Keratinocyte (primary cell): ENCODE results near the gene RXRA. TPM values are rescaled to one million over a fixed set of nuclear protein-coding genes. Genes with fewer than 3 reads are reported as not detected.

Experiments
- DNase-seq: peaks from one replicate; pipeline ENCODE4 v3.0.0-alpha.2; 2011; ENCODE audit warnings: low read depth, missing footprints, low spot score
- FAIRE-seq: peaks from 2 replicates; lab custom pipeline; 2011; peaks lifted over from hg19 to GRCh38; lab: Jason Lieb, UNC
- H2AFZ ChIP-seq: 2 replicates; pipeline ENCODE4 v1.6.0; 2012; ENCODE audit warnings: low read length, control low read depth, inconsistent platforms; ENCODE audit not compliant: control insufficient read depth
- H3K27ac ChIP-seq: 2 replicates; pipeline ENCODE4 v1.5.1; 2011; ENCODE audit warnings: low read length; ENCODE audit not compliant: control insufficient read depth, insufficient read depth
- H3K27me3 ChIP-seq: 3 replicates; pipeline ENCODE4 v1.6.0; 2011; ENCODE audit warnings: low read length; ENCODE audit not compliant: control insufficient read depth, insufficient read depth; ENCODE audit errors: extremely low read depth
- H3K36me3 ChIP-seq, 2 experiments: 2 replicates in 1 of 2; 3 replicates in 1 of 2; pipeline ENCODE4 v1.5.1; 2011; ENCODE audit warnings: low read length in 2 of 2, mild to moderate bottlenecking in 1 of 2; ENCODE audit not compliant: control insufficient read depth in 2 of 2, insufficient read depth in 2 of 2; ENCODE audit errors: extremely low read depth in 1 of 2
- H3K4me1 ChIP-seq: 3 replicates; pipeline ENCODE4 v1.5.1; 2011; ENCODE audit warnings: low read length; ENCODE audit not compliant: control insufficient read depth, insufficient read depth; ENCODE audit errors: extremely low read depth
- H3K4me2 ChIP-seq: 3 replicates; pipeline ENCODE4 v1.6.0; 2011; ENCODE audit warnings: low read depth, low read length; ENCODE audit not compliant: control insufficient read depth, insufficient read depth; ENCODE audit errors: extremely low read depth
- H3K4me3 ChIP-seq, 3 experiments: fragments of 200-600 bp in 1 of 3; sonication (generic) in 1 of 3; 2 replicates in 2 of 3; 3 replicates in 1 of 3; pipeline ENCODE4 v1.5.1; 2011 to 2016; ENCODE audit warnings: low read length in 3 of 3, mild to moderate bottlenecking in 3 of 3, control low read depth in 2 of 3, inconsistent platforms in 1 of 3, low read depth in 1 of 3, mixed read lengths in 1 of 3, mixed run types in 1 of 3, moderate library complexity in 1 of 3; ENCODE audit not compliant: control insufficient read depth in 2 of 3, insufficient read depth in 2 of 3; ENCODE audit errors: extremely low read depth in 1 of 3
- H3K79me2 ChIP-seq: 2 replicates; pipeline ENCODE4 v1.6.0; 2012; ENCODE audit warnings: low read length; ENCODE audit not compliant: control insufficient read depth, insufficient read depth
- H3K9ac ChIP-seq: 3 replicates; pipeline ENCODE4 v1.6.0; 2011; ENCODE audit warnings: low read length; ENCODE audit not compliant: control insufficient read depth, insufficient read depth; ENCODE audit errors: extremely low read depth
- H3K9me1 ChIP-seq: 3 replicates; pipeline ENCODE4 v1.6.0; 2011; ENCODE audit warnings: low read length; ENCODE audit not compliant: control insufficient read depth, insufficient read depth; ENCODE audit errors: extremely low read depth
- H3K9me3 ChIP-seq: 2 replicates; pipeline ENCODE4 v1.5.1; 2012; ENCODE audit warnings: low read depth, low read length; ENCODE audit not compliant: control insufficient read depth
- H4K20me1 ChIP-seq: 3 replicates; pipeline ENCODE4 v1.6.0; 2011; ENCODE audit warnings: low read length; ENCODE audit not compliant: control insufficient read depth, insufficient read depth; ENCODE audit errors: extremely low read depth
- CTCF ChIP-seq, 3 experiments: IDR thresholded peaks in 1 of 3; conservative IDR thresholded peaks in 1 of 3; optimal IDR thresholded peaks in 1 of 3; 2 replicates in 2 of 3; 3 replicates in 1 of 3; pipeline versions ENCODE3 to v1.5.1; 2011; ENCODE audit warnings: low read length in 3 of 3, mild to moderate bottlenecking in 3 of 3, moderate library complexity in 2 of 3, control low read depth in 1 of 3, inconsistent platforms in 1 of 3; ENCODE audit not compliant: insufficient read depth in 2 of 3; ENCODE audit errors: extremely low read depth in 1 of 3
- EZH2 ChIP-seq: IDR thresholded peaks from one replicate; pipeline ENCODE4 v1.6.1; 2012; ENCODE audit warnings: inconsistent platforms, mild to moderate bottlenecking, low read length, moderate library complexity
- dilution Hi-C: fragments of 300-500 bp; cut with MboI; formaldehyde crosslinking; loops from one replicate; pipeline ENCODE4 v1.7.0; 2020; ENCODE audit warnings: low sequenced_read_pairs; ENCODE audit not compliant: extremely low pct_ligation_motif_present
- polyA plus RNA-seq, 5 experiments: library from polyadenylated mRNA; depleted of rRNA in 3 of 5; stranded (reverse) in 3 of 5; stranded (forward) in 1 of 5; unstranded in 1 of 5; fragments of >200 nt; gene quantifications; 1 replicate in 1 of 5; 2 replicates in 3 of 5; 3 replicates in 1 of 5; pipeline versions ENCODE4 v1.2.1 to v1.2.3, GENCODE V29; 2011 to 2012; ENCODE audit warnings: missing spikeins in 2 of 5, low read depth in 1 of 5, low replicate concordance in 1 of 5

Gene RXRA
- polyA plus RNA-seq, 1 donor (not counting 4 experiments of a cell fraction or from before 2014, with no cell fraction given) = 9.7 TPM

- dilution Hi-C loops = no loop called here
- H2AFZ ChIP-seq = no peak overlapping the region
- H3K27ac ChIP-seq = no peak overlapping the region
- TF ChIP-seq CTCF (optimal IDR thresholded peaks at IDR 0.05 in 1 of 3, IDR thresholded peaks at IDR 0.05 in 1 of 3, conservative IDR thresholded peaks at IDR 0.05 in 1 of 3; ENCODE audit: extremely low read depth in 1 of 3, insufficient read depth in 2 of 3, low read length in 3 of 3) = no peak
- no peak for TF ChIP-seq EZH2
- H3K4me2 ChIP-seq = no peak overlapping the region
- H3K9me1 ChIP-seq = no peaks in the 10 kb centered on the region
- no peaks in the 10 kb centered on the region for H3K27me3 ChIP-seq
- H3K4me3 ChIP-seq = no peak overlapping the region
- no peaks in the 10 kb centered on the region for H3K79me2 ChIP-seq
- H3K36me3 ChIP-seq = peaks cover 12 to 17% of the 10 kb centered on the region in 2 experiments
- DNase-seq (no peak), FAIRE-seq (no peak)
- no peak overlapping the region for H3K9ac ChIP-seq
- H4K20me1 ChIP-seq = peaks cover 5% of the 10 kb centered on the region
- peaks cover 3% of the 10 kb centered on the region for H3K4me1 ChIP-seq
- no peaks in the 10 kb centered on the region for H3K9me3 ChIP-seq
Measured at GRCh38 chr9:134426436-134426835, 100.2 kb downstream of the RXRA start.

- no peak overlapping the region for H3K4me2 ChIP-seq
- H3K36me3 ChIP-seq = peaks cover 12 to 15% of the 10 kb centered on the region in 2 experiments
- no peaks in the 10 kb centered on the region for H3K79me2 ChIP-seq
- peaks cover 11% of the 10 kb centered on the region for H3K4me1 ChIP-seq
- DNase-seq = no peak
- peaks cover 5% of the 10 kb centered on the region for H4K20me1 ChIP-seq
- H3K9me1 ChIP-seq = no peaks in the 10 kb centered on the region
- dilution Hi-C loops = no loop called here
- no peak overlapping the region for H2AFZ ChIP-seq
- no peaks in the 10 kb centered on the region for H3K27me3 ChIP-seq
- H3K4me3 ChIP-seq = no peak overlapping the region
- no peak overlapping the region for H3K27ac ChIP-seq
- TF ChIP-seq CTCF (optimal IDR thresholded peaks at IDR 0.05 in 1 of 3, IDR thresholded peaks at IDR 0.05 in 1 of 3, conservative IDR thresholded peaks at IDR 0.05 in 1 of 3; ENCODE audit: extremely low read depth in 1 of 3, insufficient read depth in 2 of 3, low read length in 3 of 3) (no peak), EZH2 (no peak)
- no peak overlapping the region for H3K9ac ChIP-seq
- H3K9me3 ChIP-seq = no peaks in the 10 kb centered on the region
- FAIRE-seq = no peak
Measured at GRCh38 chr9:134427153-134427782, 101.0 kb downstream of the RXRA start.
